GM12864 (cell line): ENCODE measurements around the gene ELK1.
"Not testable (repeated sequence)": the region's sequence is repeated elsewhere in the genome, so short reads cannot be mapped to it uniquely, and the experiment has no call there.

Experiments
- DNase-seq: peaks from one replicate; pipeline ENCODE4 v3.0.0-alpha.2; 2011; ENCODE audit warnings: low read depth
- H3K4me3 ChIP-seq: 2 replicates; pipeline ENCODE4 v1.5.1; 2011; ENCODE audit warnings: mild to moderate bottlenecking, low read depth, low read length, control low read depth
- TF ChIP-seq, protein P1 (sequence below): IDR thresholded peaks from 2 replicates; pipeline ENCODE4 v1.5.1; 2011; ENCODE audit warnings: low read depth, mild to moderate bottlenecking, moderate library complexity, low read length, control low read depth, inconsistent platforms; ENCODE audit errors: missing control alignments

ELK1 gene

DNA sequence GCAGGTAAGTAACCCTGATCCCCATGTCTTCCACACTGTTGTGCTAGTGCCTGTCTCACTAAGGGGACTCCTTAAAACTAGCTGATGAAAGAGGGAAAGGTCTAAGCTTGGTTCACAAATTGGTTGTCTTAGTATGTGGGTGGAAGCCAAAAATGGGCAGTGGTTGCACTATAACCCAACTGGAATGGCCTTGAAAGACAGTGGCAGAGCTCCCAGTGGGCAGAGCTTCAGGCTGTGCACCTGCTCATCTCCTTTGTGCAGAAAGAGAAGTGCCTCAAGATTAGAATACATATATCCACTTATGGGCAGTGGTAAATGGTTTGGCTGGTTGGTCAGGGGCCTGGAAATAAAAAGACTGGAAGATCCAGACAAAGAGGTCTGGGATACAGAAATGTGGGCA, 37.9 kb downstream of the ELK1 start:
- H3K4me3 ChIP-seq: no peak overlapping the region
- TF ChIP-seq, protein P1, sequence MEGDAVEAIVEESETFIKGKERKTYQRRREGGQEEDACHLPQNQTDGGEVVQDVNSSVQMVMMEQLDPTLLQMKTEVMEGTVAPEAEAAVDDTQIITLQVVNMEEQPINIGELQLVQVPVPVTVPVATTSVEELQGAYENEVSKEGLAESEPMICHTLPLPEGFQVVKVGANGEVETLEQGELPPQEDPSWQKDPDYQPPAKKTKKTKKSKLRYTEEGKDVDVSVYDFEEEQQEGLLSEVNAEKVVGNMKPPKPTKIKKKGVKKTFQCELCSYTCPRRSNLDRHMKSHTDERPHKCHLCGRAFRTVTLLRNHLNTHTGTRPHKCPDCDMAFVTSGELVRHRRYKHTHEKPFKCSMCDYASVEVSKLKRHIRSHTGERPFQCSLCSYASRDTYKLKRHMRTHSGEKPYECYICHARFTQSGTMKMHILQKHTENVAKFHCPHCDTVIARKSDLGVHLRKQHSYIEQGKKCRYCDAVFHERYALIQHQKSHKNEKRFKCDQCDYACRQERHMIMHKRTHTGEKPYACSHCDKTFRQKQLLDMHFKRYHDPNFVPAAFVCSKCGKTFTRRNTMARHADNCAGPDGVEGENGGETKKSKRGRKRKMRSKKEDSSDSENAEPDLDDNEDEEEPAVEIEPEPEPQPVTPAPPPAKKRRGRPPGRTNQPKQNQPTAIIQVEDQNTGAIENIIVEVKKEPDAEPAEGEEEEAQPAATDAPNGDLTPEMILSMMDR: no peak
- DNase-seq: no peak

DNA sequence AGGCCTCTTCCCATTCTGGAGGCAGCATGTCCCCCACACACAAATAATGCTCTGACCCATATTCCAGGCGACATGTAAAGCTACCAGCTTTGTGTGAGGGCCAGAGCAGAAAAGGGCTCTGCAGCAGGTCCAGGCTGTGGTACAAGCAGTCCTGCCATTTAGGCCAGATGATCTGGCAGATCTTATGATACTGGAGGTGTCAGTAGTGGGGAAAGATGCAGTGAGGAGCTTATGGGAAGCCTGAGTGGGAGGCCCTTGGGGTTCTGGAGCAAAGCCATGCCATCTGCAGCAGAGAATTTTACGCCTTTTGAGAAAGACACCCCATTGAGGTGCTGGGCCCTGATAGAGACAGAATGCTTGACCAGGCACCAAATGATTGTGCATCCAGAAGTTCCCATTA, 38.4 kb downstream of the ELK1 start:
- no peak overlapping the region for H3K4me3 ChIP-seq
- no peak for DNase-seq
- TF ChIP-seq, protein P1: no peak

DNA sequence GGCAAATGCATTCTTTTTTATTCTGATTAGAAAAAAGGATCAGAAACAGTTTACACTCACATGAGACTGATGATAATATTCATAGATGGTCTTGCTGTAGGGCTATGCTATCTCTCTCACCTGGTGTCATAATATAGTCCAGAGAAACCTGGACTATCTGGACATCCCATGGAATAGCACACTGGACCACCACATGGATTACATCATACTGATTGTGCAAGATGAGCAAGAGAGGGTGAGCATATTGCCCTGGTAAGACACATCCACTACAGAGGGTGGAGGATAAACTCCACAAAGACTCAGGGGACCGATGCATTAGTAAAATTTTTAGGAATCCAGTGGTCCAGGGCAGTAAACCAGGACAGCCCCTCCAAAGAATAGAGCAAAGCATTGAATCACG, 38.9 kb downstream of the ELK1 start:
- DNase-seq: no peak
- no peak overlapping the region for H3K4me3 ChIP-seq
- TF ChIP-seq, protein P1: no peak

DNA sequence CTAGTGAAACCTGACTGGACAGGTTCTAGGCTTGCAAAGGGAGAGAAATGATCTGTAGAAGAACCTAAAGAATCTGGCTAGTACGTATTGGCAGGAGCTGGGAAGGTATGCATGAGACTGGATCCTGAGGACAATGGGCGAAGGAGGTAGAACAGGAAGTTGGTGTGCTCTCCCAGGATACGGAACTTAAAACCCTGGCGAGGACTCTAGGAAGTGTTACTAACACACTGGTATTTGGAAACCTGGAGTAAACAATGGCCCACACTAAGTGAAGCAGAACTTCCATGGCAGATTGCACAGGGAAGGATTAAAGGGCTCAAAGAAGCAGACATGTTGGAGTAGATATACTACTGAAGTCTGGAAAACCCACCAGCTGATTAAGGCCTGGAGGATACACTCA, 39.9 kb downstream of the ELK1 start:
- TF ChIP-seq, protein P1: no peak
- no peak for DNase-seq
- no peak overlapping the region for H3K4me3 ChIP-seq

DNA sequence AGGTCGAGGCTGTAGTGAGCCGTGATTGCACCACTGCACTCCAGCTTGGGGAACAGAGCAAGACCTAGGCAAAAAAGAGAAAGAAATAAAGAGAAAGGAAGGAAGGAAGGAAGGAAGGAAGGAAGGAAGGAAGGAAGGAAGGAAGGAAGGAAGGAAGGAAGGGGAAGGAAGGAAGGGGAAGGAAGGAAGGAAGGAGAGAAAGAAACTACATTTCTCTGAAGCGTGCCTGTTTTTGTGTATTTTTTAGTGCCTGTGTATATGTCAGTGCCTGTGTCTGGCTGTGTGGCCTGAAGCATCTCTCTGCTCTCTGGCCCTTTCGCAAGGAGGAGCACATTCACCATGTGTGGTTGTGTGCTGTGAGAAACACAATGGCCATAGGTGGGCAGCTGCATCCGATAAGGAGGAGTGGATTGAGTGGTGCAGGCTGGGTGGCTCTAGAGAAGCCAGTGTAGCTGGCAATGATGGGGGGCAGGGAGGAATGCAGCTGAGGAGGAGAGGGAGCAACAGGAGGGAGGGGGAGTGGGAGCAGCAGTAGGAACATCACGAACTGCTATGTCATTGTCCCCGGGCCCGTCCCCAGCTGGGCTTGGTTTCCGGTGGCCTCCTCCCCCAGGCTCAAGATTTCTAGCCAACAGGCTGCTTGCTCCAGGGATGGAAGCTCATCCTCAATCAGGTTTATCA, 42.1 kb downstream of the ELK1 start:
- H3K4me3 ChIP-seq: no peak overlapping the region
- TF ChIP-seq, protein P1: no peak
- DNase-seq: no peak

DNA sequence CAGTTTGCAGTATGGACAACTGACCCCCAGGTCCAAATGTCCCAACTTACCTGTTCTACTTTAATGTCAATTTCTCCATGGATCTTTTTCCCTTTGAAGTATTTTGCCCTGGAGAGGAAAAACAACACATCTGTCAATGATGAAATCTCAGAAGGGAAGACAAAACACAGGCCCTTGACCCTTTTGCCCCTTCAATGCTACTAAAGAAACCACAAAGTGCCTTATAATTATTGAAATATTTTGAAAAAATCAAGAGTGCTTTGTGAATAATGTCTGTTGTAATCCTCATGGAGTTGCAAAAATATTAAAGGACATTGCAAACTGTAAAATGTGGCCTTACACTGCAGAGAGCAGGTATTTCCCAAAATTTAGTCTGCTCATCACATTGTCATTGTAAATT, 43.3 kb downstream of the ELK1 start:
- DNase-seq: no peak
- H3K4me3 ChIP-seq: no peak overlapping the region
- TF ChIP-seq, protein P1: no peak

DNA sequence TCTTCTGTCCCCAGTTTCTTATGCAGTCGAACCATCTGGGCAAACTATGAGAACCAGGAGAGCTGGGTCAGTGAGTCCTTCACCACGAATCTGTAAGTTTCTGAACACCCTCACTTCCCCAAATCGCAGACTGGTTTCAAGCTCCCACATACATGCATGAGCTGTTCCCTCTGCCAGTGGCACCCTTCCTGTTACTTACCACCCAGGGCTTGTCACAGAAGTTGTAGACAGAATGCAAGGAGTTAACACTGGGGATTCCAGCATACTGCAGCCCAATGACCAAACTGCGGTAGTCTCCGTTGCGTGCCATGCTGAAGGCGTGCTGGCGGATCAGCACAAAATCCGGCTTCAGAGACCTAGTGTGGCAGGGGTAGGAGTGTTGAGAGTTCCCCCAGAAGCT, 45.3 kb downstream of the ELK1 start:
- TF ChIP-seq, protein P1: no peak
- no peak for DNase-seq
- H3K4me3 ChIP-seq: no peak overlapping the region

DNA sequence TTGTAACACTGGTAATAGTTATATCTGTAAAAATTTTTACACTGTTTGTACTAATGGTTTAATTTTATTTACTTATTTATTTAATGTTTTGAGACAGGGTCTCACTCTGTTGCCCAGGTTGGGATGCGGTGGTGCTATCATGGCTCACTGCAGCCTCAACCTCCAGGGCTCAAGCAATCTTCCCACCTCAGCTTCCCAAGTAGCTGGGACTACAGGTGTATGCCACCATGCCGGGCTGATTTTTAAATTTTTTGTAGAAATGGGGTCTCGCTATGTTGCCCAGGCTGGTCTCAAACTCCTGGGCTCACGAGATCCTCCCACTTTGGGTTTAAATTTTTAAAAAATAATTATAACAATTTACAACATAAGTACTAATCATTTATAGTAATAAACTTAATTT, 47.2 kb downstream of the ELK1 start:
- DNase-seq, H3K4me3 ChIP-seq: not testable (repeated sequence)
